ENCODE measurements around the gene PARP15.
"Not testable (repeated sequence)": the region's sequence is repeated elsewhere in the genome, so short reads cannot be mapped to it uniquely, and the experiment has no call there.

Gene PARP15

GRCh38 chr3:122577409-122578031 is at the start of gene PARP15:
Gene PARP15, plus strand, starts transcription at chr3:122577650. Its CDS starts 18 bp downstream, at chr3:122577668.
- DNase-seq (ENCODE audit: low spot score): peak; percentile 39

- no peak for DNase-seq (ENCODE audit: low spot score)
These were observed 47.3 kb upstream of the PARP15 start for GRCh38 chr3:122530164-122530563.

- DNase-seq (ENCODE audit: low spot score): no peak
These were observed 44.0 kb upstream of the PARP15 start for GRCh38 chr3:122533480-122533879.

- DNase-seq (ENCODE audit: low spot score): no peak
These were observed 43.5 kb upstream of the PARP15 start for GRCh38 chr3:122533931-122534334.

- no peak for DNase-seq (ENCODE audit: low spot score)
These were observed 41.4 kb upstream of the PARP15 start for GRCh38 chr3:122535964-122536631.

- no peak for DNase-seq (ENCODE audit: low spot score)
These were observed 40.8 kb upstream of the PARP15 start for GRCh38 chr3:122536632-122537001.

- DNase-seq (ENCODE audit: low spot score): no peak
These were observed 38.4 kb upstream of the PARP15 start for GRCh38 chr3:122538956-122539490.

GRCh38 chr3:122546151-122546550 is 31.3 kb upstream of the PARP15 start:
- DNase-seq (ENCODE audit: low spot score): no peak

GRCh38 chr3:122548076-122548475 is 29.4 kb upstream of the PARP15 start:
- DNase-seq (ENCODE audit: low spot score): no peak

GRCh38 chr3:122548619-122549018 is 28.8 kb upstream of the PARP15 start:
- no peak for DNase-seq (ENCODE audit: low spot score)

- no peak for DNase-seq (ENCODE audit: low spot score)
These were observed 24.3 kb upstream of the PARP15 start for GRCh38 chr3:122553171-122553570.

- DNase-seq (ENCODE audit: low spot score): no peak
These were observed 22.0 kb upstream of the PARP15 start for GRCh38 chr3:122555275-122556071.

- no peak for DNase-seq (ENCODE audit: low spot score)
These were observed 20.1 kb upstream of the PARP15 start for GRCh38 chr3:122557356-122557755.

- no peak for DNase-seq (ENCODE audit: low spot score)
These were observed 18.8 kb upstream of the PARP15 start for GRCh38 chr3:122558605-122559004.

GRCh38 chr3:122559906-122560305 is 17.5 kb upstream of the PARP15 start:
- no peak for DNase-seq (ENCODE audit: low spot score)

- peak; percentile 74 for DNase-seq (ENCODE audit: low spot score)
These were observed 16.8 kb upstream of the PARP15 start for GRCh38 chr3:122560680-122561079.

GRCh38 chr3:122562923-122563716 is 14.3 kb upstream of the PARP15 start:
- peak; percentile 22 for DNase-seq (ENCODE audit: low spot score)

GRCh38 chr3:122563717-122564025 is 13.8 kb upstream of the PARP15 start:
- peak; percentile 31 for DNase-seq (ENCODE audit: low spot score)

- peak; percentile 84 for DNase-seq (ENCODE audit: low spot score)
These were observed 13.1 kb upstream of the PARP15 start, which contains the start of the genes DTX3L and PARP9 for GRCh38 chr3:122564155-122564912. Gene DTX3L, plus strand, starts transcription at chr3:122564338. Its CDS starts 89 bp downstream, at chr3:122564427. Gene PARP9, minus strand, starts transcription at chr3:122564300. Its CDS starts 4,680 bp downstream, at chr3:122559620.

GRCh38 chr3:122568131-122568530 is 9.3 kb upstream of the PARP15 start:
- not testable (repeated sequence) for DNase-seq (ENCODE audit: low spot score)

- DNase-seq (ENCODE audit: low spot score): no peak
These were observed 8.7 kb upstream of the PARP15 start for GRCh38 chr3:122568755-122569154.
